Breast epithelium (tissue), 4 donors: ENCODE results near the gene PPIC. TPM values are rescaled to one million over a fixed set of nuclear protein-coding genes. Genes with fewer than 3 reads are reported as not detected.
"Not testable (repeated sequence)": the region's sequence is repeated elsewhere in the genome, so short reads cannot be mapped to it uniquely, and the experiment has no call there.

Source experiments
- DNase-seq, 2 donors: peaks; one replicate each; pipeline ENCODE4 v3.0.0-alpha.2; 2019; ENCODE audit warnings: low spot score in 2 of 2
- H3K27ac ChIP-seq, 2 donors: fragments of 200-600 bp; sonication (generic) in 1 of 2; one replicate each; pipeline ENCODE4 v1.5.1; 2016 to 2019; ENCODE audit warnings: mild to moderate bottlenecking in 1 of 2
- H3K27me3 ChIP-seq, 2 donors: fragments of 200-600 bp; sonication (generic) in 1 of 2; one replicate each; pipeline versions ENCODE4 v1.5.1 to v1.6.0; 2017 to 2019; ENCODE audit warnings: control low read depth in 1 of 2, mild to moderate bottlenecking in 1 of 2
- H3K36me3 ChIP-seq: fragments of 200-600 bp; one replicate; pipeline ENCODE4 v1.5.1; 2019
- H3K4me1 ChIP-seq, 2 donors: fragments of 200-600 bp; sonication (generic); one replicate each; pipeline ENCODE4 v1.5.1; 2016 to 2019; ENCODE audit warnings: control low read depth in 1 of 2
- H3K4me3 ChIP-seq, 3 donors: fragments of 200-600 bp; sonication (generic); 1 replicate in 2 of 3; 2 replicates in 1 of 3; pipeline ENCODE4 v1.5.1; 2016 to 2019; ENCODE audit warnings: mild to moderate bottlenecking in 3 of 3, moderate library complexity in 2 of 3
- H3K9me3 ChIP-seq, 2 donors: fragments of 200-600 bp; sonication (generic) in 1 of 2; one replicate each; pipeline ENCODE4 v1.5.1; 2016 to 2019; ENCODE audit warnings: control low read depth in 1 of 2
- POLR2A ChIP-seq: fragments of 450-650 bp; IDR thresholded peaks from one replicate; pipeline ENCODE4 v1.6.1; 2016; ENCODE audit warnings: antibody characterized with exemption, mild to moderate bottlenecking, moderate library complexity
- POLR2AphosphoS5 ChIP-seq, 3 donors: sonication (generic); formaldehyde crosslinking; IDR thresholded peaks; one replicate each; pipeline ENCODE4 v1.6.1; 2017; ENCODE audit warnings: antibody characterized with exemption in 3 of 3
- intact Hi-C: fragments of 100-400 bp; cut with DNase I; formaldehyde crosslinking; loops from one replicate; pipeline ENCODE4 v1.15.1; 2023; ENCODE audit warnings: low total_unique reads
- total RNA-seq, 3 donors: library from RNA; depleted of rRNA; stranded (reverse); fragments of >200 nt; gene quantifications; one replicate each; pipeline ENCODE4 v1.1.0, GENCODE V29; 2016
- TF ChIP-seq, protein P1 (sequence below), 3 donors: fragments of 450-650 bp; IDR thresholded peaks; one replicate each; pipeline ENCODE4 v1.5.1; 2016 to 2017; ENCODE audit warnings: antibody characterized with exemption in 3 of 3, mild to moderate bottlenecking in 3 of 3, moderate library complexity in 3 of 3

The PPIC gene
- total RNA-seq, 3 donors from 2014 or later, result 18.7 to 33.1 (median 30.3) TPM

DNA sequence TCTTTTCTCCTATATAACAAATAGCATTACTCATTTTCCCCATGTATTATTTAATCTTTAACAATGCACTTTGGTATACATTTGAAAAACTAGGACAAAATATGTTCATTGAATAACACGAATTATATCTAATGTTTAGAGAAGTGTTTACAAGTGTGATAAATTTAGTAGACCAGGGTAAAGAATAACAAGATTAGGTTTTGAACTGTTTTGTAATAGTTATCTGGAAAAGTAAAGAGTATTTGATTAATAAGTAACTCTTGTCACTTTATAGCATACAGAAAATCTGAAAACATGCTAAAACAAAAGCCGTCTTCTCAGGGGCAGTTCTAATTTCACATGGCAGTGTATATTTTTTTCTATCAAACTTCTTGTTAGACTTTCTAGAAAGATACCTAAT, 58.5 kb downstream of the PPIC start:
- Histone ChIP-seq H3K4me1 (no peaks in the 10 kb centered on the region), H3K4me3 (no peak overlapping the region), H3K9me3 (no peaks in the 10 kb centered on the region), H3K27ac (no peak overlapping the region), H3K36me3 (no peaks in the 10 kb centered on the region), H3K27me3 (no peaks in the 10 kb centered on the region)
- intact Hi-C loops, result no loop called here
- DNase-seq, result no peak
- TF ChIP-seq, protein P1, sequence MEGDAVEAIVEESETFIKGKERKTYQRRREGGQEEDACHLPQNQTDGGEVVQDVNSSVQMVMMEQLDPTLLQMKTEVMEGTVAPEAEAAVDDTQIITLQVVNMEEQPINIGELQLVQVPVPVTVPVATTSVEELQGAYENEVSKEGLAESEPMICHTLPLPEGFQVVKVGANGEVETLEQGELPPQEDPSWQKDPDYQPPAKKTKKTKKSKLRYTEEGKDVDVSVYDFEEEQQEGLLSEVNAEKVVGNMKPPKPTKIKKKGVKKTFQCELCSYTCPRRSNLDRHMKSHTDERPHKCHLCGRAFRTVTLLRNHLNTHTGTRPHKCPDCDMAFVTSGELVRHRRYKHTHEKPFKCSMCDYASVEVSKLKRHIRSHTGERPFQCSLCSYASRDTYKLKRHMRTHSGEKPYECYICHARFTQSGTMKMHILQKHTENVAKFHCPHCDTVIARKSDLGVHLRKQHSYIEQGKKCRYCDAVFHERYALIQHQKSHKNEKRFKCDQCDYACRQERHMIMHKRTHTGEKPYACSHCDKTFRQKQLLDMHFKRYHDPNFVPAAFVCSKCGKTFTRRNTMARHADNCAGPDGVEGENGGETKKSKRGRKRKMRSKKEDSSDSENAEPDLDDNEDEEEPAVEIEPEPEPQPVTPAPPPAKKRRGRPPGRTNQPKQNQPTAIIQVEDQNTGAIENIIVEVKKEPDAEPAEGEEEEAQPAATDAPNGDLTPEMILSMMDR (IDR thresholded peaks at IDR 0.05), result no peak
- TF ChIP-seq POLR2AphosphoS5 (IDR thresholded peaks at IDR 0.05) (no peak), POLR2A (no peak)

DNA sequence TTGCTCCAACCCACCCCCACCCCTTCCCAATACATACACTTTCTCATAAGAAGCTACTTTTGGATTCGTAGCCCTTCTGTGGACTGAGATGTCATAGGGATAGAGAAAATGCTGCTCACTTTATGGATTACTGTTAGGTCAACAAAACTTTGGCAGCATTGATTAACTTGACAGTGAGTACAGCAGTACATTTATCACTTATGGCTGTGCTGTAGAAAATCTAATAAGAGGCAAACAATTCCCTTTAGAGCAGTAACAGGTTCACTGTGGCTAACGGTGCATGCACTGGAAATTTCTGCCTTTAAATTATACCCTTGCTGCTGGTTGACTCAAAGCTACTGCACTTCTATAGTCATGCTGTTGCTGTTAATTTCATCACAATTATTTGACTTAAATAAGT, 59.2 kb downstream of the PPIC start:
- Histone ChIP-seq H3K4me3 (no peak overlapping the region), H3K27me3 (no peaks in the 10 kb centered on the region), H3K27ac (no peak overlapping the region), H3K4me1 (no peaks in the 10 kb centered on the region), H3K36me3 (no peaks in the 10 kb centered on the region), H3K9me3 (no peaks in the 10 kb centered on the region)
- TF ChIP-seq POLR2A, result no peak
- no peak for TF ChIP-seq POLR2AphosphoS5 (IDR thresholded peaks at IDR 0.05)
- TF ChIP-seq, protein P1 (IDR thresholded peaks at IDR 0.05), result no peak
- intact Hi-C loops, result no loop called here
- DNase-seq, result no peak

DNA sequence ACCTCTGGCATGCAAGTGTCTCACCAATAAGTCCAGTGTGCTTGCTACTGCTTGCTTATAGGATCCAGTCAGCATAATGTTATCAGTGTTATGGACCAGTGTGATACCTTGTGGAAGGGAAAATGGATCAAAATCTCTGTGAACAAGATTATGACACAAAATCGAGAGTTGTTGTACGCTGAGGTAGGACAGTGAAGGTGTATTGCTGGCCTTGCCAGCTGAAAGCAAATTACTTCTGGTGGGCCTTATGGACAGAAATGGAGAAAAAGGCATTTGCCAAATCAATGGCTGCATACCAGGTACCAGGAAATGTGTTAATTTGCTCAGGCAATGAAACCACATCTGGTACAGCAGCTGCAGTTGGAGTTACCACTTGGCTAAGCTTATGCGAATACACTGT, 62.3 kb downstream of the PPIC start:
- H3K27me3 ChIP-seq, H3K36me3 ChIP-seq, intact Hi-C loops, DNase-seq, H3K27ac ChIP-seq, H3K9me3 ChIP-seq, H3K4me3 ChIP-seq, H3K4me1 ChIP-seq: not testable (repeated sequence)

DNA sequence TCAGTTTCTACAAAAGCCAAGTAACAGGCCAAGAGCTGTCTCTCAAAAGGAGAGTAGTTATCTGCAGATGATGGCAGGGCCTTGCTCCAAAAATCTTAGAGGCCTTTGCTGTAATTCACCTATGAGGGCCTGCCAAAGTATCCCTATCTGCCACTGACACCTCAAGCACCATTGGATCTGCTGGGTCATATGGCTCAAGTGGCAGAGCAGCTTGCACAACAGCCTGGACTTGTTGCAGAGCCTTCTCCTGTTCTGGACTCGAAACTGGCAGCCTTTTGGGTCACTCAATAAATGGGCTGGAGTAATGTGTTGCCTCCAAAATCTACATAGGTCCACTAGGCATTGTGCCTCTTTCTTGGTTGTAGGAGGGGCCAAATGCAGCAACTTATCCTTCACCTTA, 62.8 kb downstream of the PPIC start:
- H3K27me3 ChIP-seq, H3K27ac ChIP-seq, H3K36me3 ChIP-seq, intact Hi-C loops, DNase-seq, H3K4me1 ChIP-seq, H3K4me3 ChIP-seq, H3K9me3 ChIP-seq: not testable (repeated sequence)

Other genes with a start within 250 kb of the PPIC start
- gene SNX24, start 191.1 kb downstream of the PPIC start, total RNA-seq, result 10 to 100 TPM; 13.1 to 18.4 (median 15.4) TPM
- 1 to 10 TPM in 1 of 3 donors, under 1 TPM in 2; 0.48 to 2.6 (median 0.66) TPM for gene PRDM6, start 52.5 kb upstream of the PPIC start, total RNA-seq